GM12874 (cell line): ENCODE data around the gene PLA2G2D.

Experiments
- TF ChIP-seq, protein P1 (sequence below): IDR thresholded peaks from 2 replicates; pipeline ENCODE4 v1.5.1; 2011; ENCODE audit warnings: low read depth, mild to moderate bottlenecking, control low read depth, low read length, moderate library complexity; ENCODE audit not compliant: insufficient read depth

The PLA2G2D gene, protein sequence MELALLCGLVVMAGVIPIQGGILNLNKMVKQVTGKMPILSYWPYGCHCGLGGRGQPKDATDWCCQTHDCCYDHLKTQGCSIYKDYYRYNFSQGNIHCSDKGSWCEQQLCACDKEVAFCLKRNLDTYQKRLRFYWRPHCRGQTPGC

DNA sequence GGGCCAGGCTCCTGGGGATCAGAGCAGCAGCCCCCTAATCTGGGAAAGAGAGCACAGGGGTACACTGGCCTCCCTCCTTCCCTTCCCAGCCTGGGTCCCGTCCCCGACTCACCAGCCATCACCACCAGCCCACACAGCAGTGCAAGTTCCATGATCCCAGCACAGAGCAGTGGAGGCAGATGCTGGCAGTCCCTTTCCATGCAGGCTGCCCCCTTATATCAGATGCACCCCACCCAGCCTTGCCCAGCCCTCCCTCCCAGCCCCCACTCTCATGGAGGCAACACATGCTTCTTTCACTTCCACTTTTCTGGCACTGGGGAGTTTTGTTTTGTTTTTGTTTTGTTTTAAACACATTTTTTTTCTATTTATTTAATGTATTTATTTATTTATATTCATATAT, at the start of gene PLA2G2D:
Gene PLA2G2D (minus strand): TSS at position 190 of the 400 bp plus-strand sequence. CDS start 38 bp downstream, at position 152.
- TF ChIP-seq, protein P1, sequence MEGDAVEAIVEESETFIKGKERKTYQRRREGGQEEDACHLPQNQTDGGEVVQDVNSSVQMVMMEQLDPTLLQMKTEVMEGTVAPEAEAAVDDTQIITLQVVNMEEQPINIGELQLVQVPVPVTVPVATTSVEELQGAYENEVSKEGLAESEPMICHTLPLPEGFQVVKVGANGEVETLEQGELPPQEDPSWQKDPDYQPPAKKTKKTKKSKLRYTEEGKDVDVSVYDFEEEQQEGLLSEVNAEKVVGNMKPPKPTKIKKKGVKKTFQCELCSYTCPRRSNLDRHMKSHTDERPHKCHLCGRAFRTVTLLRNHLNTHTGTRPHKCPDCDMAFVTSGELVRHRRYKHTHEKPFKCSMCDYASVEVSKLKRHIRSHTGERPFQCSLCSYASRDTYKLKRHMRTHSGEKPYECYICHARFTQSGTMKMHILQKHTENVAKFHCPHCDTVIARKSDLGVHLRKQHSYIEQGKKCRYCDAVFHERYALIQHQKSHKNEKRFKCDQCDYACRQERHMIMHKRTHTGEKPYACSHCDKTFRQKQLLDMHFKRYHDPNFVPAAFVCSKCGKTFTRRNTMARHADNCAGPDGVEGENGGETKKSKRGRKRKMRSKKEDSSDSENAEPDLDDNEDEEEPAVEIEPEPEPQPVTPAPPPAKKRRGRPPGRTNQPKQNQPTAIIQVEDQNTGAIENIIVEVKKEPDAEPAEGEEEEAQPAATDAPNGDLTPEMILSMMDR, result no peak

DNA sequence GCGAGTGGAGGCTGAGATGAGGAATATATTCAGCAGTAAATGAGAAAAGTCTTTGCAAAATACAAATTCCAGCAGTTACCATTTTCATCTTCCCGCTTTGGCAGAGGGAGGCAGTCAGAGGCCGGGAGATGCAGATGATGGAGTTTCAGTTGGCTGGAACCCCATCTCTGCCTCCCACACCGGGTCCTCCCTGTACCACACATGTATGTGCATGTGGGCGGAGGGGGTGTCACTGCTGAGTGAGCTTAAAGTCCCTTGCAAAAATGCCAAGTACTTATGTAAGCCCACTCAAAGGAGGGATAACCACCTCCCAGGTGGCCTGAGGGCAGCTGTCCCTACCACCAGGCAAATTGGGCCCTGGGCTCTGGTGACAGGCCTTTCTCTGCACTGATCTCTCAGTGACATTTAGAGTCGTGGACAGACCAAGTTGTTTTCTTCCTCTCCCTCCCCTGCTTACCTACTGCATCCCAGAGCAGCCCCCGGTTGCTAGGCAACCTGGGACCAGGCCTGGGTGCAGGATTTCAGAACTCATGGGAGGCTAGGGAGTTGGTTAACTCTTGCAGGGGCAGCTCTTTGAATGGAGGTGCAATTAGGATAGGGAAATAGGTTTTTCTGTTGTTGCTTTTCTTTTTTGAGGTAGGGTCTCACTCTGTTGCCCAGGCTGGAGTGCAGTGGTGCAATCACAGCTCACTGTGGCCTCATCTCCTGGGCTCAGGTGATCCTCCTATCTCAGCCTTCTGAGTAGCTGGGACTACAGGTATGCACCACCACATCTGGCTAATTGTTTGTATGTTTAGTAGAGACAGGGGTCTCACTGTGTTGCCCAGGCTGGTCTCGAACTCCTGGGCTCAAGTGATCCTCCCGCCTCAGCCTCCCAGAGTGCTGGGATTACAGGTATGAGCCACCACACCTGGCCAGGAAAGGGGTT, 49.5 kb upstream of the PLA2G2D start:
- TF ChIP-seq, protein P1, result no peak

DNA sequence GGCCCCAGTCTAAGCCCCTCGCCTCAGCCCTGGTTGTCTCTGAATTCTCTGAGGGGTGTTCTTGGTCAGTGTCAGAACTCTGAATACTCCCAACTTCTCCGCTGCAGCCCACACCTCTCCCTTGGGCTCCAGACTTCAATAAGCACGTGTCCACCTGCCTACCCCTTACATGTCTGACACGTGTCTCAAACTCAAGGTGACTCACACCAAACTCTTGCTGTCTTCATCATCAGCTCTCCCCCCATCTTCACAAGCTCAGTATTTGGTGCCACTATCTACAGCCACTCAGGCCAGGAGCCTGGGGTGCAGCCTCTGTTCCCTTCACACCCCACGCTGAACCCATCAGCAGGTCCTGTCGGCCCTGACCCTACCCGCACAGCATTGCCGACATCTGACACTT, 47.8 kb upstream of the PLA2G2D start:
- TF ChIP-seq, protein P1, result no peak

DNA sequence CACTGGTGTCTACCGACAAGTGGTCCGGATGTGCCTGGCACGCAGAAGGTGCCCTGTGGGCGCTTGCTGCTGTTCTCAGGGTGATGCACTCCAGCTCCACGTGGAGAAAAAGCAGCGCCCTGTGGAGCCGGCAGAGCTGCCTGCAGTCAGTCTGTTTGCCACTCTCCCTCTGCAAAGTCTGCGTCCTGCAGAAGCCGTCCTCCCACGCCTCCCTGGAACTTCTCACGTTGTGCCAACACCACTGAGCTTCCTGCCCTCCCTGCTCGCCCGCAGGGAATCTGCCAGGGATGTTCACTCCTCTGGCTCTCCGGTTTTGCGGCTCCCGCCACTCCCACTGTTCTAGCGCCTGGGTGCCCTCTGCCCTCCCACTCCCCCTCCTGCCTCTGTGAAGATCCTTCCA, 46.7 kb upstream of the PLA2G2D start:
- TF ChIP-seq, protein P1, result no peak

DNA sequence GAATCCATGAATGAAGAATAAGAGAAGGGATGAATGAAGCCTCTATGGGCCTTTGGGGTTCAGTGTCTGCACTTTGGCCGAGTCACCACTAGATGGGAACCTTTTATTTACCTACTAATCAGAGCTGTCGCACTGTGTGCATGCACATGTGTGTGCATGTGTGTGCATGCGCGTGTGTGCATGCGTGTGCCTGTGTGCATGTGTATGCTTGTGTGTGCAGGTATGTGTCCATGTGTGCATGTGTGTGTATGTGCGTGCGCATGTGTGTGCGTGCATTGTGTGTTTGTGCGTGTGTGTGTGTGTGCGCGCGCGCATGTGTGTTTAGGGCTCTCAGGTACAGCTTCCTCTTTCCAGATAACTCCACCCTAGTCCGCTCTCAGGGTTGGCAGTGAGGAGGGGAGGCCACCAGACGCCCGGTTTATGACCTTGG, 46.2 kb upstream of the PLA2G2D start:
- TF ChIP-seq, protein P1, result peak; percentile 36; the same call in 1 of the 2 replicates

DNA sequence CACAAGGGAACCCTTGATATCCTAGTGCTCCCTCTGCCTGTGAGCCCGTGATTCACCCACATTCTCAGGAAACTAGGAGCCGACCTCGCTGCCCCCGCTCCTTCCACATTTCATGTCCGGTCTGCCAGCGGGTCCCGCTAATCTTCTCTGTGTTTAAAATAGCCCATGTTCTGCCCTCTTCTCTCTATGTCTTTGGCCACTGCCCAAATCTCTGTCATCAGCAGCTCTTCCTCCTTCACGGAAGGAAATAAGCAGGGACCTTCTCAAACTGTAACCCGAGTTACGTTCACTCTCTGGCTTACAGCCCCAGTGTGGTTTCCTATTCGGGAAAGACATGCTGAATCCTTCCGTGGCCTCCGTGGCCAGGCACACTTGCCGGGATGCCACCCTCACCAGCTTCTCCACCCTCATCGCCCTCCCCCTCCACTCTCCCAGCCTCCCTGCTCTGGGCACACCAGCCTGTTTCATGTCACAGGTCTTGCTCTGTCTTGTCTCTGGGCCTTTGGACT, 45.4 kb upstream of the PLA2G2D start:
- TF ChIP-seq, protein P1, result no peak

DNA sequence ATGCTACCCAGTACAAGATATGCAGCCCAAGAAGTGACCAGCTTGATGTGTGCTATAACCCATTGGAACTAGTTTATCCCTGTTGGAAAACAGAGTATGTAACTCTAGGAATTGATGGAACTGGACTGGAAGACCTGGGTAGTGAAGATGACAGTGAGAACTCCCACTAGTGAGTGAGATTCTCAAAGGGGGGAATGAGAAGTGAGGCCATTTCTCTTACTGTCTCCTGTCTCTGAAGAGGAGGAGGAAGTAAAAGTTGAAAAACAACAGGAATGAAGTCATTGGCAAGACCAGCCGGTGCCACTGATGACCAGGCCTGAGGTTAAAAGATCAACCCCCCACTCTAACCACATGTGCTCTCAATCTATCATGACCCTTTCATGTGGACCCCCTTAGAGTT, 40.7 kb upstream of the PLA2G2D start:
- TF ChIP-seq, protein P1, result no peak
